Liver (tissue), 9 donors: ENCODE measurements around the gene MGAT3. TPM values are rescaled to one million over a fixed set of nuclear protein-coding genes. Genes with fewer than 3 reads are reported as not detected.

Experiments
- DNase-seq: peaks from one replicate; pipeline ENCODE4 v3.0.0-alpha.2; 2017; ENCODE audit warnings: low spot score
- H3K27ac ChIP-seq, 2 donors: one replicate each; pipeline ENCODE4 v1.7.0; 2013; ENCODE audit warnings: inconsistent platforms in 2 of 2, low read length in 2 of 2, control low read depth in 1 of 2, low read depth in 1 of 2, mild to moderate bottlenecking in 1 of 2
- H3K27me3 ChIP-seq, 4 donors: one replicate each; pipeline versions ENCODE4 v1.6.1 to v1.7.0; 2013; ENCODE audit warnings: low read length in 3 of 4, inconsistent platforms in 1 of 4, mild to moderate bottlenecking in 1 of 4, moderate library complexity in 1 of 4; ENCODE audit not compliant: control insufficient read depth in 4 of 4, insufficient read depth in 4 of 4
- H3K36me3 ChIP-seq, 4 donors: one replicate each; pipeline versions ENCODE4 v1.6.1 to v1.7.0; 2013; ENCODE audit warnings: low read length in 3 of 4, mild to moderate bottlenecking in 3 of 4, low read depth in 1 of 4, moderate library complexity in 1 of 4; ENCODE audit not compliant: control insufficient read depth in 4 of 4, insufficient read depth in 3 of 4
- H3K4me1 ChIP-seq, 4 donors: one replicate each; pipeline versions ENCODE4 v1.6.1 to v1.7.0; 2013; ENCODE audit warnings: low read length in 3 of 4, mild to moderate bottlenecking in 3 of 4, moderate library complexity in 1 of 4; ENCODE audit not compliant: control insufficient read depth in 4 of 4, insufficient read depth in 4 of 4
- H3K4me3 ChIP-seq, 3 donors: one replicate each; pipeline versions ENCODE4 v1.6.1 to v1.7.0; 2013; ENCODE audit warnings: low read length in 3 of 3, control low read depth in 1 of 3, low read depth in 1 of 3, mild to moderate bottlenecking in 1 of 3
- H3K9ac ChIP-seq, 2 donors: one replicate each; pipeline ENCODE4 v1.7.0; 2013; ENCODE audit warnings: low read length in 2 of 2, mild to moderate bottlenecking in 2 of 2, moderate library complexity in 2 of 2, control low read depth in 1 of 2, low read depth in 1 of 2
- H3K9me3 ChIP-seq, 4 donors: one replicate each; pipeline versions ENCODE4 v1.6.1 to v1.7.0; 2013; ENCODE audit warnings: low read length in 3 of 4; ENCODE audit not compliant: control insufficient read depth in 4 of 4
- EGR1 ChIP-seq, 2 donors: IDR thresholded peaks; 2 replicates each; pipeline ENCODE4 v1.6.1; 2016 to 2018; ENCODE audit warnings: antibody characterized with exemption in 2 of 2, low read depth in 2 of 2
- FOXA1 ChIP-seq: IDR thresholded peaks from 2 replicates; pipeline ENCODE4 v1.6.1; 2016; ENCODE audit warnings: antibody characterized with exemption
- FOXA2 ChIP-seq: IDR thresholded peaks from 2 replicates; pipeline ENCODE4 v1.6.1; 2016; ENCODE audit warnings: antibody characterized with exemption
- GABPA ChIP-seq, 2 donors: IDR thresholded peaks in 1 of 2; conservative IDR thresholded peaks in 1 of 2; 2 replicates each; pipeline ENCODE4 v1.6.1; 2016; ENCODE audit warnings: antibody characterized with exemption in 2 of 2, mild to moderate bottlenecking in 1 of 2, moderate library complexity in 1 of 2
- HNF4A ChIP-seq, 2 donors: conservative IDR thresholded peaks; 2 replicates each; pipeline ENCODE4 v1.6.1; 2016; ENCODE audit warnings: antibody characterized with exemption in 2 of 2, mild to moderate bottlenecking in 2 of 2
- HNF4G ChIP-seq: IDR thresholded peaks from 2 replicates; pipeline ENCODE4 v1.6.1; 2016; ENCODE audit warnings: antibody characterized with exemption
- JUND ChIP-seq, 2 donors: IDR thresholded peaks; 2 replicates each; pipeline ENCODE4 v1.6.1; 2016; ENCODE audit warnings: antibody characterized with exemption in 2 of 2
- NR2F2 ChIP-seq: IDR thresholded peaks from 2 replicates; pipeline ENCODE4 v1.6.1; 2016; ENCODE audit warnings: antibody characterized with exemption
- RAD21 ChIP-seq, 2 donors: IDR thresholded peaks; 2 replicates each; pipeline ENCODE4 v1.6.1; 2016; ENCODE audit warnings: antibody characterized with exemption in 2 of 2, mild to moderate bottlenecking in 2 of 2
- RXRA ChIP-seq, 2 donors: IDR thresholded peaks; 2 replicates each; pipeline ENCODE4 v1.6.1; 2017 to 2018; ENCODE audit warnings: antibody characterized with exemption in 2 of 2, mild to moderate bottlenecking in 1 of 2
- SP1 ChIP-seq: IDR thresholded peaks from 2 replicates; pipeline ENCODE4 v1.6.1; 2018; ENCODE audit warnings: antibody characterized with exemption, mild to moderate bottlenecking
- TAF1 ChIP-seq: conservative IDR thresholded peaks from 2 replicates; pipeline ENCODE4 v1.6.1; 2016; ENCODE audit warnings: antibody characterized with exemption, mild to moderate bottlenecking
- YY1 ChIP-seq: IDR thresholded peaks from 2 replicates; pipeline ENCODE4 v1.6.1; 2016; ENCODE audit warnings: antibody characterized with exemption, mild to moderate bottlenecking
- WGBS: extraction: QIAGEN DNeasy Blood & Tissue Kit; methylation state at CpG from one replicate; pipeline ENCODE4 v1.1.7; 2013; 5-methylcytosine and 5-hydroxymethylcytosine counted together
- polyA plus RNA-seq, 2 donors: library from polyadenylated mRNA; stranded (reverse) in 1 of 2; unstranded in 1 of 2; fragments of 200-250 nt in 1 of 2; fragments of >200 nt in 1 of 2; fragmentation: Nextera tagmentation in 1 of 2; extraction: Ambion mirVana in 1 of 2; gene quantifications; one replicate each; pipeline versions ENCODE4 v1.2.1 to v1.2.3, GENCODE V29; 2013 to 2015
- total RNA-seq, 2 donors: library from RNA; depleted of rRNA; stranded (reverse); fragments of >200 nt; gene quantifications; one replicate each; pipeline ENCODE4 v1.2.3, GENCODE V29; 2014
- TF ChIP-seq, protein P1 (sequence below): fragments of 150-350 bp; IDR thresholded peaks from 2 replicates; pipeline ENCODE4 v1.5.1; 2017; ENCODE audit warnings: improper control_type of control experiment, low read depth, low read length; ENCODE audit not compliant: missing input control
- TF ChIP-seq, protein P2 (sequence below): IDR thresholded peaks from 2 replicates; pipeline ENCODE4 v1.6.1; 2016; ENCODE audit warnings: antibody characterized with exemption
- TF ChIP-seq, protein P3 (sequence below): IDR thresholded peaks from 2 replicates; pipeline ENCODE4 v1.6.1; 2016; ENCODE audit warnings: antibody characterized with exemption
- TF ChIP-seq, protein P4 (sequence below): IDR thresholded peaks from 2 replicates; pipeline ENCODE4 v1.6.1; 2016; ENCODE audit warnings: antibody characterized with exemption
- TF ChIP-seq, protein P5 (sequence below): IDR thresholded peaks from 2 replicates; pipeline ENCODE4 v1.6.1; 2016; ENCODE audit warnings: antibody characterized with exemption, mild to moderate bottlenecking
- donor health status: healthy.
- donor health status: healthy.
- donor health status: healthy.
- donor health status: healthy.
- donor health status: healthy.

MGAT3 gene
- total and polyA plus RNA-seq, 4 donors = 0.03 to 7.6 (median 0.10) TPM

DNA sequence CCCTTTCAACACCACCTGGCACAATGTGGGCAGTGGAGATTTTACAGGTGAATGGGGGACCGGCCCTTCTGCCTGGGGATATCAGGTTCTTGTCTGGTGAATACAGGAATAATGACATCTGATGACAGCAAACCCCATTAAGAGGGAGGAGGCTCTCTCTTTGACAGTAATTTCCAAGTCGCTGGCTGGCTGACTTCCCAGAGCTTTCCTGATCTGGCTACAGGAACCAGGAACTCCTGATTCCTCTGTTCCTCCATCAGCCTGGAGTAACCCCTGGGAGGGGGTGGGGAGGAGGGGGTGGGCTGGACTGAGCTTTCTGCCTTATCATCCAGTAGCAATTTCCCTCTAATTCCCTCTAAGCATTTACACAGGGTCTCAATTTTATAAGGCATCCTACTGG is 41.6 kb downstream of the MGAT3 start:
- WGBS = 68% methylated on average over 2 of the region's 2 CpGs

DNA sequence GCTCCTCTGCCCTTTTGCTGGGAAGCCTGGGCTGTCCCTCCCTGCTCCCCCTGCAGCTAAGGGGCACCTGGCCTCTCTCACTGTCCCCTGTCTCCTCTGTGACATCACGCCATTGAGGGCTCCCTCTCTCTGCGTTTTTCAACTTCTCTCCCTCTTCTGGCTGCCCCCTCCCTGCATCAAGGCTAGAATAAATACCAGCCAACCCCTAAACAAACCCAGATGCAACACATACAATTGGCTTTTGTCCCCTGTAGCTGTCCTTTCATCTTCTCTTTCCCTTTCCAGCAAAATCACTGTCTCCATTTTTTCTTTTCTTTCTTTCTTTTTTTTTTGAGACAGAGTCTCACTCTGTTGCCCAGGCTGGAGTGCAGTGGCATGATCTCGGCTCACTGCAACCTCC is 42.0 kb downstream of the MGAT3 start:
- 68% methylated on average over 3 of the region's 3 CpGs for whole genome bisulfite sequencing
- H3K27ac ChIP-seq = no peak overlapping the region
- peaks cover 11 to 22% (median 20%) of the 10 kb centered on the region in 4 donors for H3K4me1 ChIP-seq
- no peak for DNase-seq
- H3K9me3 ChIP-seq = no peaks in the 10 kb centered on the region
- H3K36me3 ChIP-seq = no peaks in the 10 kb centered on the region
- no peak overlapping the region for H3K4me3 ChIP-seq
- no peak overlapping the region for H3K9ac ChIP-seq
- no peaks in the 10 kb centered on the region for H3K27me3 ChIP-seq
- no peak for TF ChIP-seq FOXA2
- TF ChIP-seq HNF4A (conservative IDR thresholded peaks at IDR 0.05) = no peak
- no peak for TF ChIP-seq NR2F2
- no peak for TF ChIP-seq EGR1 (IDR thresholded peaks at IDR 0.05; ENCODE audit: low read depth in 2 of 2)
- TF ChIP-seq, protein P1, sequence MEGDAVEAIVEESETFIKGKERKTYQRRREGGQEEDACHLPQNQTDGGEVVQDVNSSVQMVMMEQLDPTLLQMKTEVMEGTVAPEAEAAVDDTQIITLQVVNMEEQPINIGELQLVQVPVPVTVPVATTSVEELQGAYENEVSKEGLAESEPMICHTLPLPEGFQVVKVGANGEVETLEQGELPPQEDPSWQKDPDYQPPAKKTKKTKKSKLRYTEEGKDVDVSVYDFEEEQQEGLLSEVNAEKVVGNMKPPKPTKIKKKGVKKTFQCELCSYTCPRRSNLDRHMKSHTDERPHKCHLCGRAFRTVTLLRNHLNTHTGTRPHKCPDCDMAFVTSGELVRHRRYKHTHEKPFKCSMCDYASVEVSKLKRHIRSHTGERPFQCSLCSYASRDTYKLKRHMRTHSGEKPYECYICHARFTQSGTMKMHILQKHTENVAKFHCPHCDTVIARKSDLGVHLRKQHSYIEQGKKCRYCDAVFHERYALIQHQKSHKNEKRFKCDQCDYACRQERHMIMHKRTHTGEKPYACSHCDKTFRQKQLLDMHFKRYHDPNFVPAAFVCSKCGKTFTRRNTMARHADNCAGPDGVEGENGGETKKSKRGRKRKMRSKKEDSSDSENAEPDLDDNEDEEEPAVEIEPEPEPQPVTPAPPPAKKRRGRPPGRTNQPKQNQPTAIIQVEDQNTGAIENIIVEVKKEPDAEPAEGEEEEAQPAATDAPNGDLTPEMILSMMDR = no peak
- no peak for TF ChIP-seq FOXA1
- TF ChIP-seq, protein P2, sequence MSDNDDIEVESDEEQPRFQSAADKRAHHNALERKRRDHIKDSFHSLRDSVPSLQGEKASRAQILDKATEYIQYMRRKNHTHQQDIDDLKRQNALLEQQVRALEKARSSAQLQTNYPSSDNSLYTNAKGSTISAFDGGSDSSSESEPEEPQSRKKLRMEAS = no peak
- TF ChIP-seq JUND (IDR thresholded peaks at IDR 0.05) = no peak
- TF ChIP-seq SP1 = no peak
- no peak for TF ChIP-seq RAD21 (IDR thresholded peaks at IDR 0.05)
- no peak for TF ChIP-seq RXRA (IDR thresholded peaks at IDR 0.05)

More for the DNA sequence above, 41.6 kb downstream of the MGAT3 start:
- H3K27ac ChIP-seq = no peak overlapping the region
- H3K4me3 ChIP-seq = no peak overlapping the region
- no peak overlapping the region for H3K9ac ChIP-seq
- peaks cover 10 to 18% (median 16%) of the 10 kb centered on the region in 4 donors for H3K4me1 ChIP-seq
- TF ChIP-seq GABPA (IDR thresholded peaks at IDR 0.05 in 1 of 2, conservative IDR thresholded peaks at IDR 0.05 in 1 of 2) (no peak), NR2F2 (no peak), EGR1 (IDR thresholded peaks at IDR 0.05; ENCODE audit: low read depth in 2 of 2) (no peak), HNF4A (conservative IDR thresholded peaks at IDR 0.05) (no peak), TAF1 (no peak), JUND (IDR thresholded peaks at IDR 0.05) (no peak), FOXA1 (no peak), SP1 (no peak), HNF4G (no peak), YY1 (no peak), FOXA2 (no peak), RXRA (IDR thresholded peaks at IDR 0.05) (no peak)
- TF ChIP-seq, protein P1 = no peak
- TF ChIP-seq, protein P3, sequence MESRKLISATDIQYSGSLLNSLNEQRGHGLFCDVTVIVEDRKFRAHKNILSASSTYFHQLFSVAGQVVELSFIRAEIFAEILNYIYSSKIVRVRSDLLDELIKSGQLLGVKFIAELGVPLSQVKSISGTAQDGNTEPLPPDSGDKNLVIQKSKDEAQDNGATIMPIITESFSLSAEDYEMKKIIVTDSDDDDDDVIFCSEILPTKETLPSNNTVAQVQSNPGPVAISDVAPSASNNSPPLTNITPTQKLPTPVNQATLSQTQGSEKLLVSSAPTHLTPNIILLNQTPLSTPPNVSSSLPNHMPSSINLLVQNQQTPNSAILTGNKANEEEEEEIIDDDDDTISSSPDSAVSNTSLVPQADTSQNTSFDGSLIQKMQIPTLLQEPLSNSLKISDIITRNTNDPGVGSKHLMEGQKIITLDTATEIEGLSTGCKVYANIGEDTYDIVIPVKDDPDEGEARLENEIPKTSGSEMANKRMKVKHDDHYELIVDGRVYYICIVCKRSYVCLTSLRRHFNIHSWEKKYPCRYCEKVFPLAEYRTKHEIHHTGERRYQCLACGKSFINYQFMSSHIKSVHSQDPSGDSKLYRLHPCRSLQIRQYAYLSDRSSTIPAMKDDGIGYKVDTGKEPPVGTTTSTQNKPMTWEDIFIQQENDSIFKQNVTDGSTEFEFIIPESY = no peak
- TF ChIP-seq, protein P4, sequence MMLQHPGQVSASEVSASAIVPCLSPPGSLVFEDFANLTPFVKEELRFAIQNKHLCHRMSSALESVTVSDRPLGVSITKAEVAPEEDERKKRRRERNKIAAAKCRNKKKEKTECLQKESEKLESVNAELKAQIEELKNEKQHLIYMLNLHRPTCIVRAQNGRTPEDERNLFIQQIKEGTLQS = no peak
- TF ChIP-seq, protein P2 = no peak
- TF ChIP-seq, protein P5, sequence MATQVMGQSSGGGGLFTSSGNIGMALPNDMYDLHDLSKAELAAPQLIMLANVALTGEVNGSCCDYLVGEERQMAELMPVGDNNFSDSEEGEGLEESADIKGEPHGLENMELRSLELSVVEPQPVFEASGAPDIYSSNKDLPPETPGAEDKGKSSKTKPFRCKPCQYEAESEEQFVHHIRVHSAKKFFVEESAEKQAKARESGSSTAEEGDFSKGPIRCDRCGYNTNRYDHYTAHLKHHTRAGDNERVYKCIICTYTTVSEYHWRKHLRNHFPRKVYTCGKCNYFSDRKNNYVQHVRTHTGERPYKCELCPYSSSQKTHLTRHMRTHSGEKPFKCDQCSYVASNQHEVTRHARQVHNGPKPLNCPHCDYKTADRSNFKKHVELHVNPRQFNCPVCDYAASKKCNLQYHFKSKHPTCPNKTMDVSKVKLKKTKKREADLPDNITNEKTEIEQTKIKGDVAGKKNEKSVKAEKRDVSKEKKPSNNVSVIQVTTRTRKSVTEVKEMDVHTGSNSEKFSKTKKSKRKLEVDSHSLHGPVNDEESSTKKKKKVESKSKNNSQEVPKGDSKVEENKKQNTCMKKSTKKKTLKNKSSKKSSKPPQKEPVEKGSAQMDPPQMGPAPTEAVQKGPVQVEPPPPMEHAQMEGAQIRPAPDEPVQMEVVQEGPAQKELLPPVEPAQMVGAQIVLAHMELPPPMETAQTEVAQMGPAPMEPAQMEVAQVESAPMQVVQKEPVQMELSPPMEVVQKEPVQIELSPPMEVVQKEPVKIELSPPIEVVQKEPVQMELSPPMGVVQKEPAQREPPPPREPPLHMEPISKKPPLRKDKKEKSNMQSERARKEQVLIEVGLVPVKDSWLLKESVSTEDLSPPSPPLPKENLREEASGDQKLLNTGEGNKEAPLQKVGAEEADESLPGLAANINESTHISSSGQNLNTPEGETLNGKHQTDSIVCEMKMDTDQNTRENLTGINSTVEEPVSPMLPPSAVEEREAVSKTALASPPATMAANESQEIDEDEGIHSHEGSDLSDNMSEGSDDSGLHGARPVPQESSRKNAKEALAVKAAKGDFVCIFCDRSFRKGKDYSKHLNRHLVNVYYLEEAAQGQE = no peak
- no peaks in the 10 kb centered on the region for H3K36me3 ChIP-seq
- H3K27me3 ChIP-seq = no peaks in the 10 kb centered on the region
- H3K9me3 ChIP-seq = no peaks in the 10 kb centered on the region
- no peak for DNase-seq
